Choroid plexus epithelial cell (primary cell): ENCODE measurements around the gene TXNL4B.

Source experiments
- DNase-seq: peaks from one replicate; pipeline ENCODE4 v3.0.0-alpha.2; 2010; ENCODE audit warnings: low read depth
- H3K4me3 ChIP-seq: 2 replicates; pipeline ENCODE4 v1.5.1; 2011; ENCODE audit warnings: low read depth, mild to moderate bottlenecking, control low read depth, low read length, moderate library complexity
- CTCF ChIP-seq: conservative IDR thresholded peaks from 2 replicates; pipeline ENCODE4 v1.5.1; 2011; ENCODE audit warnings: low read depth, mild to moderate bottlenecking, control low read depth, inconsistent platforms, low read length, moderate library complexity

TXNL4B gene

GRCh38 chr16:72108353-72109102 is 15.1 kb upstream of the TXNL4B start:
- no peak for TF ChIP-seq CTCF
- DNase-seq, result no peak
- no peak overlapping the region for H3K4me3 ChIP-seq

GRCh38 chr16:72107371-72107770 is 14.0 kb upstream of the TXNL4B start:
- no peak overlapping the region for H3K4me3 ChIP-seq
- no peak for DNase-seq
- TF ChIP-seq CTCF, result no peak

GRCh38 chr16:72105978-72106377 is 12.6 kb upstream of the TXNL4B start:
- H3K4me3 ChIP-seq, result no peak overlapping the region
- no peak for TF ChIP-seq CTCF
- DNase-seq, result no peak

GRCh38 chr16:72104905-72105304 is 11.5 kb upstream of the TXNL4B start:
- TF ChIP-seq CTCF, result no peak
- H3K4me3 ChIP-seq, result no peak overlapping the region
- no peak for DNase-seq

GRCh38 chr16:72101195-72101594 is 7.8 kb upstream of the TXNL4B start:
- no peak for TF ChIP-seq CTCF
- DNase-seq, result peak; percentile 11
- H3K4me3 ChIP-seq, result no peak overlapping the region

GRCh38 chr16:72099377-72099818 is 6.0 kb upstream of the TXNL4B start:
- H3K4me3 ChIP-seq, result no peak overlapping the region
- peak; percentile 66 for TF ChIP-seq CTCF
- DNase-seq, result peak; percentile 77

GRCh38 chr16:72098936-72099335 is 5.5 kb upstream of the TXNL4B start:
- no peak overlapping the region for H3K4me3 ChIP-seq
- no peak for DNase-seq
- TF ChIP-seq CTCF, result no peak
